ENCODE measurements around the gene LMLN.
"Not testable (repeated sequence)": the region's sequence is repeated elsewhere in the genome, so short reads cannot be mapped to it uniquely, and the experiment has no call there.

LMLN gene

DNA sequence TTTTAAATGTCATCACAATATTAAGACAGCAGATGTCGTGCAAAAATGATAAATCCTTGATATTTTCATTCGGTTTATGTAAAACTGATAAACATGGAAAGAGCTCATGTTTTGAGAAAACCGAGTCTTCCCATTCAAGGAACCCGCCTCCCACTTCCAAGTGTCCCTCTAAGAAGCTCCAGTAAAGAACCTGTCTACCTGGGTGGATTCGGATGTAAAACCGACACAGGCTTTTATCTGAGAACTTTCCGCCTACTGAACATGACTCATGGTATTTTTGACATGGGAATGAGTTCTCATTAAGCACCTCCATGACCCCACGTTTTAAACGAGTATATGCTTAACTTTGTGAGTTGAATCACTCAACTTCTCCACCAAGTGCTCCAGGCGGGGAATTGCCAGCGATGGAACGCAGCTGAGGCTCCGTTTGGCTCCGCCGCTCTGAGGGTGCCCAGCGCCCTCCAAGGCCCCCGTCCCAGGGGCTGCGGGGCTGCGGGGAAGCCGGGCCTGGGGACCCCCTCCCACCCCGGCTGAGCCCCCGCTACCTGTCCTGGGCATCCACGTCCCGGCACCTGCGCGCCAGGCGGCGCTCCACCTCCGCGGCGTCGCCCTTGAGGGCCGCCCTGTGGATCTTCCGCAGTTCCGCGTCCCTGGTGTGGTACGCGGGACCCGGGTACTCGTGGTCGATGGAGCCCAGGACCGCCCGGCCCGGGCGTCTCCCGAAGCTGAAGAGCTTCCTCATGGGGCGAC lies 119.9 kb downstream of the LMLN start:
- DNase-seq (ENCODE audit: low spot score) = peak; percentile 10

DNA sequence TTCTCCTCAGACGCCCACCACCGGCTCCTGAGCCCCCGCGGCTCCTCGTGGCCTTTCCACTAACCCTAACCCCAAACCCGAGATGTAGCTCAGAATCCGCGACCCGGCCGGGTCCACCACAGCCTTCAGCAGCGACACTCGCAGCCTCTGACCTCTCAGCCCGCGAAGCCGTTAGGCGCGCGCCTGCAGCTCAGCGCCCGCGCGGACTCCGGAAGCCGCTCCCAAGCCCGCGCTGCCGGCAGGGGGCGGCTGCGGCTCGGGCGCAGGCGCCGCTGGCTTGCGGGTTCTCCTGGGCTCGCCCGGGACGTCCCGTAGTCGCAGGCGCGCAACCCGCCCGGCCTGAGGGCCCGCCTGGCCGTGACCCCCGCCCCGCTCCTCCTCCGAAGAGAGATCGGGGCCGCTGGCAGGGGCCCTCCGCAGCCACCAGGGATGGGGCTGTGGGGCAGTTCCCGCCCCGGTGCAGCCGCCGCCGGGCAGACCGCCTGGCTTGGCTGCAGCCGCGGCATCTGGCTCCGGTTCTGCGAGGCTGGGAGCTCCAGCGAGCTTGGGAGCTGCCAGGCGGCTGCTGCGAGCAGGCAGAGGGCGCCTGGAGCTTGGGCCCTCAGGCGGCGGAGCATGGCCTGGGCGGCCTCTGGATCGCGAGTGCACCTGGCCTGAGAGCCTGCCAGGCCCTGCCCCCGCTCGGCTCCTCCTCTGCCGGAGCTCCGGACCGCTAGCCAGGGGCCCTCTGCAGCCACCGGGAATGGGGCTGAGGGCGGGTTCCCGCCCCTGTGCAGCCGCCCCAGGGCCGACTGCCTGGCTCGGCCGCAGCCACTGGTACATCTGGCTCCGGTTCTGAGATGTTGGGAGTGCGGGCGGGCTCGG lies 120.7 kb downstream of the LMLN start:
- peak; percentile 84 for DNase-seq (ENCODE audit: low spot score)

DNA sequence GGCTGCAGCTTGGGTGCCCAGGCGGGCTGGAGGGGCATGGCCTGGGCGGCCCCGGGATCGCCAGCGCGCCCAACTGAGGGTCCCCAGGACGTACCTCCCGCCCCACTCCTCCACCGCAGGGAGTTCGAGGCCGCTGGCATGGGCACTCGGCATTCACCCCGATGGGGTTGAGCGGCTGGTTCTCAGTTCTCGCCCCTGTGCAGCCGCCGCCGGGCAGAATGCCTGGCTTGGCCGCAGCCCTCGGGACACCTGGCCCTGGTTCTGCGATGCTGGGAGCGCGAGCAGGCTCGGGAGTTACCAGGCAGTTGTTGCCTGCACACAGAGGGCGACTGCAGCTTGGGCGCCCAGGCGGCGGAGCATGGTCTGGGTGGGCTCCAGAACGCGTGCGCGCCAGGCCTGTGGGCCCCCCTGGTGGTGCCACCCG lies 121.4 kb downstream of the LMLN start:
- DNase-seq (ENCODE audit: low spot score) = no peak

DNA sequence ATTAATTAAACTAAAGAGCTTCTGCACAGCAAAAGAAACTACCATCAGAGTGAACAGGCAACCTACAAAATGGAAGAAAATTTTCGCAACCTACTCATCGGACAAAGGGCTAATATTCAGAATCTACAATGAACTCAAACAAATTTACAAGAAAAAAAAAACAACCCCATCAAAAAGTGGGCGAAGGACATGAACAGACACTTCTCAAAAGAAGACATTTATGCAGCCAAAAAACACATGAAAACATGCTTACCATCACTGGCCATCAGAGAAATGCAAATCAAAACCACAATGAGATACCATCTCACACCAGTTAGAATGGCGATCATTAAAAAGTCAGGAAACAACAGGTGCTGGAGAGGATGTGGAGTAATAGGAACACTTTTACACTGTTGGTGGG lies 122.2 kb downstream of the LMLN start:
- not testable (repeated sequence) for DNase-seq (ENCODE audit: low spot score)

DNA sequence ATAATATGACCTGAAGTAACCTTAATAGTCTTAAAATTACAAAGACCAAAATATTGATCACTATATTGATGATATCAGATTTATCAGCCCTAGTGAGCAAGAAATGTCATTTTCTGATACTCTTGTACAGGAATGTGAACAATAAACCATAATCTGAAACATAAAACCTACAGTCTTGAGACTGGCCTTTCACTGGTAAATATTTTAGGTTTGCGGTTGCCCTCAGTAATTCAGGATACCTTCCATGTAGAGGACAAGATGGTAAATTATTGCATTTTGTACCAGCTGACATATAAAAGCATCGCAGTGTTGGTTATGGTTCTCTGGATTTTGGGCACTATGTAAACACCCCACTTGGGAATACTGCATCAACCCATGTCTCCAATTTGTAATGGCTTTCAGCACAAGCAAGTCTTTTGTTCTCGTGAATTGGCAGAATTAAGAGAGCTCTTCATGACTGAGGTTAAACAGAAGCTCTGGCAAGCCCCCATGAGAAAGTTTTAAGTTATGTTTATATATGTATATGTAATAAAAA lies 128.5 kb downstream of the LMLN start:
- DNase-seq (ENCODE audit: low spot score) = no peak

DNA sequence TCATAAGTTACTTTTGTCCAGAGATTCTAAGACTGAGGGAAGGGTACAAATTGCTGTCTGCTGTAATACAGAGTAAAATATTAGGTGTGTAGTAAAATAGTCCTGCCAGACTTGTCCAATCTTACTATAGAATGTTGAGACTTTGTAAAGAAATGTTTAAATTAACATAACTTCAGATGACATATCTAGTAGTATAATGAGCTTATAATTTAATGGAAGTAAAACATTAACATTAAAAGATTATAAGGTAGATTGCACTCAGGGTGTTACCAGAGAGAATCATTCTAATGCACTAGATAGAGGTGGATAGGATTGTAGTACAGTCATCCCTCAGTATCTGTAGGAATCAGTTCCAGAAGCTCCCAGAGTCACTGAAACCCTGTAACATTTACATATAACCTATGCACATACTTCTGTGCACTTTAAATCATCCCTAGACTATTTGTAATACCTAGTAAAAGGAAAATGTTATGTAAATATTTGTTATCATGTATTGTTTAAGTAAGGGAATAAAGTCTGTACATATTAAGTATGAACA lies 130.8 kb downstream of the LMLN start:
- no peak for DNase-seq (ENCODE audit: low spot score)

DNA sequence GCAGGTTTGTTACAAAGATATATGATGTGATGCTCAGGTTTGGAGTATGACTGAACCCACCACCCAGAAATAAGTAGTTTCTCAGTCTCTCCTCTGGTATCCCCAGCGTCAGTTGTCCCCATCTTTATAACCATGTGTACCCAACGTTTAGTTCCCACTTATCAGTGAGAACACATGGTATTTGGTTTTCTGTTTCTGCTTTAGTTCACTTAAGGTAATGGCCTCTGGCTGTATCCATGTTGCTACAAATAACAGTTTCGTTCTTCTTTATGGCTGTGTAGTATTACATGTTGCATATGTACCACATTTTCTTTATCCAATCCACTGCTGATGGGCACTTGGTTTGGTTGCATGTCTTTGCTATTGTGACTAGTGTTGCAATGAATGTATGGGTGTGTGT lies 132.3 kb downstream of the LMLN start:
- DNase-seq (ENCODE audit: low spot score) = no peak

DNA sequence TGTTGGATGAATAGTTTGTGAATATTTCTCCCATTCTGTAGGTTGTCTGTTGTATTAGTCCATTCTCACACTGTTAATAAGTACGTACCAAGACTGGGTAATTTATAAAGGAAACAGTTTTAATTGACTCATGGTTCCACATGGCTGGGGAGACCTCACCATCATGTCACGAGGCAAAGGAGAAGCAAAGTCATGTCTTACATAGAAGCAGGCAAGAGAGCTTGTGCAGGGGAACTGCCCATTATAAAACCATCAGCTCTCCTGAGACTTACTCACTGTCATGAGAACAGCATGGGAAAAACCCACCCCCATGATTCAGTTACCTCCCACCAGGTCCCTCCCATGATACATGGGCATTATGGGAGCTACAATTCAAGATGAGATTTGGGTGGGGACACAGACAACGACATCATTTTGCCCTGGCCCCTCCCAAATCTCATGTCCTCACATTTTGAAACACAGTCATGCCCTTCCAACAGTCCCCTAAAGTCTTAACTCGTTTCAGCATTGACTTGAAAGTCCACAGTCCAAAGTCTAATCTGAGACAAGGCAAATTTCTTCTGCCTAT lies 133.2 kb downstream of the LMLN start:
- no peak for DNase-seq (ENCODE audit: low spot score)

Measured in AG08396 (cell line).